Activated T-cell treated with anti-CD3 and anti-CD28 coated beads for 4 hours (primary cell): ENCODE data around the gene GPR27.

ENCODE experiments used
- DNase-seq: peaks from one replicate; pipeline ENCODE4 v3.0.0-alpha.2; 2020

GPR27 gene, protein sequence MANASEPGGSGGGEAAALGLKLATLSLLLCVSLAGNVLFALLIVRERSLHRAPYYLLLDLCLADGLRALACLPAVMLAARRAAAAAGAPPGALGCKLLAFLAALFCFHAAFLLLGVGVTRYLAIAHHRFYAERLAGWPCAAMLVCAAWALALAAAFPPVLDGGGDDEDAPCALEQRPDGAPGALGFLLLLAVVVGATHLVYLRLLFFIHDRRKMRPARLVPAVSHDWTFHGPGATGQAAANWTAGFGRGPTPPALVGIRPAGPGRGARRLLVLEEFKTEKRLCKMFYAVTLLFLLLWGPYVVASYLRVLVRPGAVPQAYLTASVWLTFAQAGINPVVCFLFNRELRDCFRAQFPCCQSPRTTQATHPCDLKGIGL

DNA sequence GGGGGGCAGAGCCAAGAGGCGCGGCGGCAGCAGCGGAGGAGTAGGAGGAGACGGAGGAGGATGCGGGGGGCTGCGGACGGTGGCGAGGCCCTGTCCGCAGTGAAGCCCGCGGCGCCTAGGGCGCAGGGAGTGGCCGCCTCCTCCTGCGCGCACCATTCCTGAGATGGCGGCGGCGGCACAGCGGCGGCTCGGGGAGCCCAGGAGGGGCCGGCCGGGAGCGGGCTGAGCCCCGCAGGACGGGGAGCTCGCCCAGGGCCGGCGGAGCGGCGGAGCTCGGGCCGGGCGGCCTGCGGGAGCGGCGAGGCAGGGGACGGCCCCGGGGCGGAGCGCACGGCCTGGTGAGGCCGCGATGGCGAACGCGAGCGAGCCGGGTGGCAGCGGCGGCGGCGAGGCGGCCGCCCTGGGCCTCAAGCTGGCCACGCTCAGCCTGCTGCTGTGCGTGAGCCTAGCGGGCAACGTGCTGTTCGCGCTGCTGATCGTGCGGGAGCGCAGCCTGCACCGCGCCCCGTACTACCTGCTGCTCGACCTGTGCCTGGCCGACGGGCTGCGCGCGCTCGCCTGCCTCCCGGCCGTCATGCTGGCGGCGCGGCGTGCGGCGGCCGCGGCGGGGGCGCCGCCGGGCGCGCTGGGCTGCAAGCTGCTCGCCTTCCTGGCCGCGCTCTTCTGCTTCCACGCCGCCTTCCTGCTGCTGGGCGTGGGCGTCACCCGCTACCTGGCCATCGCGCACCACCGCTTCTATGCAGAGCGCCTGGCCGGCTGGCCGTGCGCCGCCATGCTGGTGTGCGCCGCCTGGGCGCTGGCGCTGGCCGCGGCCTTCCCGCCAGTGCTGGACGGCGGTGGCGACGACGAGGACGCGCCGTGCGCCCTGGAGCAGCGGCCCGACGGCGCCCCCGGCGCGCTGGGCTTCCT is at the start of gene GPR27:
Gene GPR27 (plus strand): TSS at position 155 of the 909 bp plus-strand sequence. CDS start 195 bp downstream, at position 350.
- DNase-seq: no peak

- DNase-seq: no peak
Measured at GRCh38 chr3:71704915-71705314, 48.7 kb upstream of the GPR27 start.

DNA sequence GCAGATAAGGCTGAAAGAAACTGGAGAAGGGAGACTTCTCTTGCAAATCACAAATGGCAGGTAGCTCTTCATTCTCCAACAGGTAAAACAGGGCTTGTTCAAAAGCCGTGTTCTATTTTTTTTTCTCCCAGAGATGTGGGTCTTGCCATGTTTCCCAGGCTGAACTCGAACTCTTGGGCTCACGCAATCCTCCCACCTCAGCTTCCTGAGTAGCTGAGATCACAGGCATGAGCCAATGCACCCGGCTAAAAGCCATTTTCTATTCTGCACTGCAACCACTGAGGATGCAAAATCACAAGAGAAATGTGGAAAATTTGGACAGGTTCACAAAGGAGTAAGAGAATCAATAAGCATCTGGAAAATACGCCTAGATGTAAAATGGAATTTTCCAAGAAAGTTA is 48.0 kb upstream of the GPR27 start:
- DNase-seq: no peak

GRCh38 chr3:71707595-71707994 is 46.1 kb upstream of the GPR27 start:
- DNase-seq: no peak

- DNase-seq: no peak
Measured at GRCh38 chr3:71708476-71709105, 45.1 kb upstream of the GPR27 start.

DNA sequence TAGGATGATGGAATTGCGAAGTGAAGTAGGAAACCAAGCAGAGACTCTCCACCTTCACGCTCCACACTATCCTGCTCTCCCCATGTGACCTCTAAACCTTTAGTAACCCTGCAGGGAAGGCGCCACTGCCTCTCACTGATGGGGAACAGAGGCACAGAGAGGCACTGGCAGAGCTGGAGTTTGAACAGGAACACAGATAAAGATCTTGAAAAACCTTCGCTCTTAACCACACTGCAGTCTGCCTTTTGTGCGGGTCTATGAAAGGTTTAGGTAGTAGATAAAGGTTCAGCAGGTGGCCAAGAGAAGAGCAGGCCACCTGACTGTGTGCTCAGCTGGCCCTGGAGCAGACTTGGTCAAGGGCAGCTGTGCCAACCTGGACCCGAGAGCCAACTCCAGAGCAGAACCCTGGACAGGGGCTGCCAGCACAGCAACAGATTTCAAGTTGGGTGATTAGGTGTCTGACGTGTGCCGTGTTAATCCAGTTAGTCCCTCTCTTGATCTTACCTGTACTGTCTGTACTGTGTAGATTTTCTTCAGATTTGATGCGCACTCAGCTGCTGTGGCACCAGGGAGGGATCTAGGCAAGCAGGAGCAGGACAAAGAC is 43.6 kb upstream of the GPR27 start:
- no peak for DNase-seq

DNA sequence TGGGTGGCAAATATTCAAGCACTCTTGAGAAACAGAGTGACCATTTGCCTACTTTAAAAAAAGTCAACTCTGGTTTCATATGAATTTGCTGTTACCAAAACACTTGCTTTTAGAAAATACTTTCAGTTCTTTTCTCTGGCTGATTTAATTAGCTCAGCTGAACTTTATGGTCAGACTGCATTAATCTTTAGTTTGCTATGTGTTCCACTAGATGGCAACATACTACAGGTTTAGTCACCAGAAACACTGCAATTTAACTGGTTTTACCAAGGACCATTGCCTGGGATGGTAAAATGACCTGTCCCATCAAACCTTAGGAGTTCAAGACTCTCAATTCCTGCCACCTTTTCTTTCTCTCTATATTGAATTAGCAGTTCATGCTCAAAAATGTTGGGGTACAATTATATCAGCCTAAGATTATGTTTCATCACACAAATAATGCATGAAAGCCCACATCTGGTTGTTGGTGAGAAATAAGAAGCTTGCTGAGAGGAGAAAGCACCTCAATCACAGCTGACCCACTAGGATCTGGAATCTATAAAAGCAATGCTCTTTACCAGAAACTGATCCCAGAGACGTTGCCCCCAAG is 42.7 kb upstream of the GPR27 start:
- DNase-seq: no peak

- no peak for DNase-seq
Measured at GRCh38 chr3:71713041-71713440, 40.6 kb upstream of the GPR27 start.

GRCh38 chr3:71714595-71714994 is 39.1 kb upstream of the GPR27 start:
- no peak for DNase-seq

DNA sequence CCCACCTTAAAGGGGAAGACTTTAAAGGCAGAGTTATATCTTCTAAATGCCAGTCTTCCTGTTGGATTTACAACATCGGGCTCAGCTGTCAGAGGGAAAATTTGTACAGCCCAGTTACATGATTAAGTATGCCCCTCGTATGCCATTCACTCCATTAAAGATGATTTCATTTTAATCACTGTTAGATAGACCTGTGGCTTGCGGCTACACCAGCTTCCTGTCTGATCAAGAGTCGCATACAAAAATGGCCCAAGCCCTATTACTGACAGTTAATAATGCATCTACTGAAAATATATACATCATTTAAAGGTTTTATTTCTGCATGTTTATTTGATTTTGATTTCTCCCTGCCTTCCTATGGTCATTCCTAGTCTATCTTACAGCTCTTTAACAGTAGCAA is 35.6 kb upstream of the GPR27 start:
- DNase-seq: no peak

DNA sequence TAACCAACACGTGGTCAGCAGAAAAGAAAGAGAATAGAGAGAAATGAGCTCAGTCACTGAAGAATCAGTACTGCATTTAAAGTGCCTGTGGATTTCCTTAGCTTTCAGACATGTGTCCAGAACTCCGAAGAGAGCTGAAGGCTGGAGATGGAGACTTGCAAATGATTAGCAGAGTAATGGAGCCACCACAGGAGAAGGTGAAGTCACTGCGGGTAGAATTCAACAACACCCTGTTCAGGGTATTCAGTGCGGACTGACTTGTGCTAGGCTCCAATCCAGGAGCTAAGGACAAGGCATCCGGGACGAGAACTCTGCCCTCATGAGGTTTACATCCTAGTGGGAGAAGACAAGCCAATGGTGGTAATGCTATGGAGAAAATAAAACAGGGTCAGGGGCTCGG is 32.7 kb upstream of the GPR27 start:
- DNase-seq: no peak

DNA sequence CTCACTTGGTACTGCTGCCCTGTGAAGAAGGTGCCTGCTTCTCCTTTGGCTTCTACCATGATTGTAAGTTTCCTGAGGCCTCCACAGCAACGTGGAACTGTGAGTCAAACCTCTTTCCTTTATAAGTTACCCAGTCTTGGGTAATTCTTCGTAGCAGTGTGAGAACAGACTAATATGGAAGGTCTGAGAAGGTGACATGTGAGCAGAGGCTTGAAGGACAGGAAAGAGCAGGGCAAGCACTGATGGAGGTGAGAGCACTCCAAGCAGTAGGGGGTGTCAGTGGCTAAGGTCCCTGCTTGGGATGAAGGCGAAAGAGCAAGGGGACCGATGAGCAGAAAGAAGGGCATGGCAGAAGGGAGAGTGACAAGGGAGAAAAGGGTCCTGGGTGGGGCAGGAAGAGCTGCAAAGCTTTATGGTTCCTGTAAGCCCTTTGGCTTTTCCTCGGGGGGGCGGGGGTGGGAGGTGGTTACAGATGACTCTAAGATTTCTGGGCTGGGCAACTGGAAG is 32.0 kb upstream of the GPR27 start:
- DNase-seq: peak; percentile 23

DNA sequence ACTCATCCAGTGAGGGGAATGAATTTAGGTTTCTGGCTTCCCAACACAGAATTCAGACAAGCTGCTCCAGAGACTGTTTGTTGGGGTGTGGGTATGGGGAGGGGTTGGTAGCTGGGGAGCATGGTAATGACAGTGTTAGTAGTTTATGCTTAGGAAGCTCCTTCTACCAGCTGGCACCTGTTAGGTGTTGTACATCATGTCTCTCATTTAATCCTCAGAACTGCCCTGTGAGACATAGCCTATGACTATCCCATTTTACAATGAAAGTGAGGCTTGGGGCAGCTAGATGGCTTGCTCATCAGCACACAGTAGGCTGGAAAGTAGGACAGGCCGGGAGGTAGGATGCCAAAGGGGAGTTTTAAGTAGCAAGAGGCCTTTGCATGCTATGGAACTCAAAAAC is 31.0 kb upstream of the GPR27 start:
- DNase-seq: no peak

- DNase-seq: peak; percentile 45
Measured at GRCh38 chr3:71723452-71724170, 30.0 kb upstream of the GPR27 start.

GRCh38 chr3:71724171-71724453 is 29.5 kb upstream of the GPR27 start:
- no peak for DNase-seq

DNA sequence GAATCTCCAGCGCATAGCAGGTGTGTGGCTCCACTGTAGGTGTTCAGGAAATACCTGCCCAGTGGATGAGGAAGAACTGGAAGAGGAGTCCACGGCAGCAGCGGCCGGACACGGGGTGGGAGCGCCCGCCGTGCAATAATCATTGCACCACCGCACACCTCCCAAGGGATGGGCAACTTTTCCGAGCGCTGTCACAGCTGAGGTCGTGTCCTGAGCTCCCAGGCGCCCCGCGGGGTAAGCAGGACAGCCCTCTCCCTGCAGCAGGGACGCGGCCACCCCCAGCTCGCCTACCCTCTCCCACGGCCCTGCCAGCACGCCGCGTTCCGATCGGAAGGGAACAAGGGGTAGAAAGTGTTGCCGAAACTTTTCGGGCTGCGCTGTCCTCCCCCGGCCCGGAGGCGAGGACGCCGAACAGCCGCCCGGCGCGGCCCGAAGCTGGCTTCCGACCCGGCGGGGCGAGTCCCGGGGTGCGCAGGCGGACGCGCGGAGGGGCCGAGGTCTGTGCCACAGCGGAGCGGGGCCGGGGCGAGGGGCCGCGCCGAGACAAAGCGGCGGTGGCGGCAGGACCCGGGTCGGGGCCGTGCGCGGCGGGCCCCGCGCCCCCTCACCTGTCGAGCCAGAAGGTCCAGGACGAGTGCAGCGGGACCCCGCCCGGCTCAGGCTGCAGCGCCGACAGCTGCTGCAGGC is 28.9 kb upstream of the GPR27 start:
- DNase-seq: no peak

DNA sequence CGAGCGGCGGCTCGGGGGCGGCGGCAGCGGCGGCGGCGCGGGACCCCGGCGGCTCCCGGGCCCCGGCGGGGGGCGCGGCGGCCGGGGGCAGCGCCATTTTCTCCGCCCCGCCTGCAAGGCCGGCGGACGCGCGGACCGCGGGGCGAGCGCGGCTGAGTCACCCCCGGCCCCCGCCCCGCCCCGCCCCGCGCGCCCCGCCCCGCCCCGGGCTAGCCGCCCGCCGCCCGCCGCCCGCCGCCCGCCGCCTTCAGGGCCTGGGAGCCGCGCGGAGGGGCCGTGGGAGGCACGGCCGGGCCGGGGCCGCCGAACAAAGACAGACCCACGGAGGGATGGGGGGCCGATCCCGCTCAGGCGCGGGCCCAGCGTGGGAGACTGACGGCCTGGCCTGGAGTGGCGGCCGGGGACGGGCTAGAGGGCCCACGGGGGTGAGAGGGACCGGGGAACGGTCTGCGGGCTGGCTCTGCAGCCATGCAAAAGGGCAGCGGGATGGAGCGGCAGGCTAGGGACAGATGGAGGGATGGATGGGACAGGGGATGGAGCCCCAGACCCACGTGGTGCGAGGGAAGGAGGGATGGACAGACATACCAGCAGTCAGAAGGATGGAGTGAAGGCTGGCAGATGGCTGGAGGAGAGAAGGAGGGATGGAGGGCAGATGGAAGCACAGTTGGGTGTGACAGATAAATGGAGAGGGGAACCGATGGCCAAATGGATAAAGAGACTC is 28.2 kb upstream of the GPR27 start, which contains the start of gene EIF4E3:
Gene EIF4E3 (minus strand): TSS at position 132 of the 721 bp plus-strand sequence. CDS start 35 bp downstream, at position 97.
- DNase-seq: no peak

- DNase-seq: peak; percentile 30
Measured at GRCh38 chr3:71726146-71726545, 27.5 kb upstream of the GPR27 start.

- no peak for DNase-seq
Measured at GRCh38 chr3:71728632-71729342, 24.9 kb upstream of the GPR27 start.

DNA sequence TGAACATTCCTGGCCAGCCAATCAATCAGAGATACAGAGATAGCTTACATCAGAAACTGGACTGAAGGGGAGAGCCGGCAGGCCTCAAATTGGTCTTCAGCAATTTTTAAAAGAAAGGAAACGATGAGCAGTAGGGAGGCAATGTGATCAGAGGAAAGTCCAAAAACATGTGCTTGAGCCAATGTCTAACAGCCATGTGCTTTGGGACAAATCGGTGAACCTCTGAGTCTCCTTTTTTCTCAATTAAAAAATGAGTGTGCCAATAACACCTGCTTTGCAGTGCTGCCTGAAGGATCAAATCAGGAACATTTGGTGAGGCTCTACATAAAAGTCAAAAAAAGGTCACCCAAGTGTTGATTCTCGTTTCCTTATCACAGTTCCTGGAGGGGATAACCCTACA is 21.0 kb upstream of the GPR27 start:
- no peak for DNase-seq
